Lung (tissue), 12 donors: ENCODE results near the gene TEF. TPM values are rescaled to one million over a fixed set of nuclear protein-coding genes. Genes with fewer than 3 reads are reported as not detected.

Experiments used
- ATAC-seq: fragments of 200-7000 bp; cut with Tn5 transposase; one replicate; pipeline ENCODE4 v1.9.1; 2020; ENCODE audit warnings: moderate number of reproducible peaks; ENCODE audit not compliant: insufficient read depth, low FRiP score
- DNase-seq, 3 donors: peaks; one replicate each; pipeline ENCODE4 v3.0.0-alpha.2; 2013 to 2017
- H3K27ac ChIP-seq, 2 donors: one replicate each; pipeline ENCODE4 v1.5.1; 2013; ENCODE audit warnings: mild to moderate bottlenecking in 2 of 2, moderate library complexity in 2 of 2, control low read depth in 1 of 2, inconsistent platforms in 1 of 2, low read depth in 1 of 2, low read length in 1 of 2
- H3K27me3 ChIP-seq, 3 donors: one replicate each; pipeline ENCODE4 v1.5.1; 2013; ENCODE audit warnings: low read length in 2 of 3; ENCODE audit not compliant: control insufficient read depth in 3 of 3, insufficient read depth in 3 of 3
- H3K36me3 ChIP-seq, 4 donors: one replicate each; pipeline ENCODE4 v1.5.1; 2013; ENCODE audit warnings: low read length in 4 of 4, mild to moderate bottlenecking in 1 of 4, moderate library complexity in 1 of 4; ENCODE audit not compliant: control insufficient read depth in 4 of 4, insufficient read depth in 4 of 4
- H3K4me1 ChIP-seq, 5 donors: one replicate each; pipeline ENCODE4 v1.5.1; 2013; ENCODE audit warnings: low read length in 5 of 5, mild to moderate bottlenecking in 2 of 5, moderate library complexity in 1 of 5; ENCODE audit not compliant: control insufficient read depth in 5 of 5, insufficient read depth in 5 of 5
- H3K4me3 ChIP-seq: one replicate; pipeline ENCODE4 v1.5.1; 2013; ENCODE audit warnings: mild to moderate bottlenecking, control low read depth, moderate library complexity
- H3K9ac ChIP-seq, 2 donors: one replicate each; pipeline ENCODE4 v1.5.1; 2013; ENCODE audit warnings: low read length in 2 of 2, control low read depth in 1 of 2; ENCODE audit not compliant: insufficient read depth in 1 of 2
- H3K9me3 ChIP-seq, 4 donors: one replicate each; pipeline ENCODE4 v1.5.1; 2013; ENCODE audit warnings: low read length in 3 of 4, mild to moderate bottlenecking in 1 of 4, moderate library complexity in 1 of 4; ENCODE audit not compliant: control insufficient read depth in 4 of 4, insufficient read depth in 3 of 4
- CTCF ChIP-seq: IDR thresholded peaks from 2 replicates; pipeline ENCODE4 v1.5.1; 2012; ENCODE audit warnings: mild to moderate bottlenecking; ENCODE audit errors: control extremely low read depth, extremely low read depth
- WGBS, 2 donors: extraction: QIAGEN DNeasy Blood & Tissue Kit; methylation state at CpG; one replicate each; pipeline ENCODE4 v1.1.7; 2013; 5-methylcytosine and 5-hydroxymethylcytosine counted together
- polyA plus RNA-seq, 2 donors: library from polyadenylated mRNA; stranded (reverse); fragments of 200-250 nt; gene quantifications; one replicate each; pipeline ENCODE4 v1.2.1, GENCODE V29; 2013
- total RNA-seq, 2 donors: library from RNA; depleted of rRNA in 1 of 2; stranded (reverse); fragments of >200 nt in 1 of 2; gene quantifications; one replicate each; pipeline ENCODE4 v1.2.1, GENCODE V29; 2014 to 2021
- donor health status: control.
- donor health status: control.
- donor health status: Bipolar disorder and iron deficiency.
- donor health status: healthy.
- donor health status: DM: yes; HTN: yes; CAD: no.

The TEF gene
- total and polyA plus RNA-seq, 4 donors: 6.4 to 23.8 (median 14.1) TPM

- Histone ChIP-seq H3K27me3 (no peaks in the 10 kb centered on the region), H3K36me3 (peaks cover 6 to 29% (median 15%) of the 10 kb centered on the region in 4 donors), H3K9ac (no peak overlapping the region), H3K4me3 (no peak overlapping the region), H3K27ac (peak overlapping the region in 1 of 2 donors; percentile 16), H3K9me3 (no peaks in the 10 kb centered on the region), H3K4me1 (peaks cover 0 to 6% (median 2%) of the 10 kb centered on the region in 5 donors)
- DNase-seq (no peak), ATAC-seq (no peak)
- TF ChIP-seq CTCF: no peak
- WGBS, 2 donors: 79 to 88% methylated on average over 2 of the region's 2 CpGs
Measured at GRCh38 chr22:41442240-41442792, 60.6 kb downstream of the TEF start.

- H3K27ac ChIP-seq: peak overlapping the region; percentile 98 to 100
- ATAC-seq: peak; percentile 55
- H3K36me3 ChIP-seq: peaks cover 3 to 21% (median 6%) of the 10 kb centered on the region in 4 donors
- 0 to 1% methylated on average over 35 of the region's 35 CpGs for WGBS, 2 donors
- no peak for TF ChIP-seq CTCF
- no peaks in the 10 kb centered on the region for H3K9me3 ChIP-seq
- peak; percentile 98 to 99 (median 99) for DNase-seq
- peak overlapping the region in 1 of 2 donors; percentile 97 for H3K9ac ChIP-seq
- H3K4me1 ChIP-seq: peaks cover 0 to 11% (median 6%) of the 10 kb centered on the region in 5 donors
- peak overlapping the region; percentile 91 for H3K4me3 ChIP-seq
- H3K27me3 ChIP-seq: no peaks in the 10 kb centered on the region
Measured at GRCh38 chr22:41444360-41445128, 62.8 kb downstream of the TEF start.

GRCh38 chr22:41445129-41446056 is 63.7 kb downstream of the TEF start:
- Histone ChIP-seq H3K9ac (peak overlapping the region; percentile 91 to 97), H3K4me1 (peaks cover 0 to 11% (median 5%) of the 10 kb centered on the region in 5 donors), H3K27ac (peak overlapping the region; percentile 98 to 100), H3K27me3 (no peaks in the 10 kb centered on the region), H3K4me3 (peak overlapping the region; percentile 91), H3K36me3 (peaks cover 0 to 21% (median 5%) of the 10 kb centered on the region in 4 donors), H3K9me3 (no peaks in the 10 kb centered on the region)
- 0 to 1% methylated on average over 22 of the region's 22 CpGs for WGBS, 2 donors
- DNase-seq (peak in 2 of 3 donors; percentile 19 to 42), ATAC-seq (no peak)
- TF ChIP-seq CTCF: no peak
